Measurements from ENCODE around the gene STMP1. TPM values are rescaled to one million over a fixed set of nuclear protein-coding genes. Genes with fewer than 3 reads are reported as not detected.

The STMP1 gene
- total and polyA plus RNA-seq, 2 experiments from 2014 or later: 23.0 to 78.4 TPM

DNA sequence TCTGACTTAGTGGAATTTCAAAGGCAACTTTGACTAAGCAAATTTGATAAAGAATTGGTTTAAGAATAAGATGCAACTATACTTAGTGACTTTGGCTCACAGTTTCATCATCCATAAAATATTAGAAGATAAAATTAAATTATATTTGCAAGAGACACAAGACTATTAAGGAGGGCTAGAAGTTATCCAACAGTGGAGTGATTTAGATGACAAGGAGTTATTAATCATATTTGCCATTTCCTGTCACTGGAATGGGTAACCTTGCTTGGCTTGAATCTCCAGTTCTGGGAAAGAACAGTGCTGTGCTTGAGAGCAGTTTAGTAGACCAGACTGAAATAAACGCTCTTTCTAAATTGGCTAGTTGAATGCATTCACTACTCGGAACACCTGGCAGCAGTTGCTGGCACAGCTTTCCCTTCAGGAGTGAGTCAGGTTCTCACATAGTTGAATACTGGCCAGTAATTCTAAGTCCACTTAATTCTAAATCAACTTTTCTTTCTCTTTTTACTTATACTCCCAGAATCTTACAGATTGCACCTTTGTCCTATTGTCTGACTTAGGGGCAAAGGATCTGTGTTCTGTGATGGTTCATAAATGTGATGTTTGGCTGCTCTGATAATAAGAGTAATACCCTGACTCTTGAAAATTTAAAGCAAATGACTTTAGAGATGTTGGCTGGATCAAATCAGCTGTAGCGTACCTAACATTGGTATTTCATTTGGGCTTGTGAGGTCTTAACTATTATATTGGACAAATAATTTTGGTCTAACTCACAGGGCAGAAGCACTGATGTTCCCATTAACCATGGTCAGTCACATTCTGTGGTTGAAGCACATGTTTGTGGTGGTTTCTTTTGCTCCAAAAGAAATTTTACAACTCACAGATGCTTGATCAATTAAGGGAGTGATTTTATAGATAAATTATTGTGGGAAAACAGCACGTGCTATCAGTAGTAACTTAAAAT is 16.6 kb downstream of the STMP1 start:
- Mint-ChIP-seq H3K9me3 (no peaks in the 10 kb centered on the region), H3K4me1 (peaks cover 3% of the 10 kb centered on the region; the same call in 1 of the 3 replicates), H3K4me3 (no peak overlapping the region), H3K36me3 (ENCODE audit: low read depth) (peaks cover 10% of the 10 kb centered on the region; the same call in 2 of the 3 replicates), H3K27me3 (ENCODE audit: insufficient read depth, low read depth, poor library complexity) (peaks cover 2% of the 10 kb centered on the region), H3K27ac (no peak overlapping the region)
- ATAC-seq: no peak
- H2AFZ ChIP-seq: no peak overlapping the region
- no peak overlapping the region for H3K4me3 ChIP-seq
- no peaks in the 10 kb centered on the region for H3K9me2 ChIP-seq (ENCODE audit: insufficient read depth)
- H3K27ac ChIP-seq (ENCODE audit: low read depth): no peak overlapping the region
- H3K79me2 ChIP-seq (replicated peaks; ENCODE audit: insufficient read depth): peaks cover 16% of the 10 kb centered on the region
- no peak for DNase-seq (ENCODE audit: low spot score)
- TF ChIP-seq EZH2phosphoT487 (IDR thresholded peaks at IDR 0.05; ENCODE audit: unreplicated experiment): no peak
- TF ChIP-seq, protein P1, sequence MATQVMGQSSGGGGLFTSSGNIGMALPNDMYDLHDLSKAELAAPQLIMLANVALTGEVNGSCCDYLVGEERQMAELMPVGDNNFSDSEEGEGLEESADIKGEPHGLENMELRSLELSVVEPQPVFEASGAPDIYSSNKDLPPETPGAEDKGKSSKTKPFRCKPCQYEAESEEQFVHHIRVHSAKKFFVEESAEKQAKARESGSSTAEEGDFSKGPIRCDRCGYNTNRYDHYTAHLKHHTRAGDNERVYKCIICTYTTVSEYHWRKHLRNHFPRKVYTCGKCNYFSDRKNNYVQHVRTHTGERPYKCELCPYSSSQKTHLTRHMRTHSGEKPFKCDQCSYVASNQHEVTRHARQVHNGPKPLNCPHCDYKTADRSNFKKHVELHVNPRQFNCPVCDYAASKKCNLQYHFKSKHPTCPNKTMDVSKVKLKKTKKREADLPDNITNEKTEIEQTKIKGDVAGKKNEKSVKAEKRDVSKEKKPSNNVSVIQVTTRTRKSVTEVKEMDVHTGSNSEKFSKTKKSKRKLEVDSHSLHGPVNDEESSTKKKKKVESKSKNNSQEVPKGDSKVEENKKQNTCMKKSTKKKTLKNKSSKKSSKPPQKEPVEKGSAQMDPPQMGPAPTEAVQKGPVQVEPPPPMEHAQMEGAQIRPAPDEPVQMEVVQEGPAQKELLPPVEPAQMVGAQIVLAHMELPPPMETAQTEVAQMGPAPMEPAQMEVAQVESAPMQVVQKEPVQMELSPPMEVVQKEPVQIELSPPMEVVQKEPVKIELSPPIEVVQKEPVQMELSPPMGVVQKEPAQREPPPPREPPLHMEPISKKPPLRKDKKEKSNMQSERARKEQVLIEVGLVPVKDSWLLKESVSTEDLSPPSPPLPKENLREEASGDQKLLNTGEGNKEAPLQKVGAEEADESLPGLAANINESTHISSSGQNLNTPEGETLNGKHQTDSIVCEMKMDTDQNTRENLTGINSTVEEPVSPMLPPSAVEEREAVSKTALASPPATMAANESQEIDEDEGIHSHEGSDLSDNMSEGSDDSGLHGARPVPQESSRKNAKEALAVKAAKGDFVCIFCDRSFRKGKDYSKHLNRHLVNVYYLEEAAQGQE (IDR thresholded peaks at IDR 0.05; ENCODE audit: unreplicated experiment): no peak
- no peak for TF ChIP-seq POLR2AphosphoS5 (IDR thresholded peaks at IDR 0.05; ENCODE audit: low read depth)
- TF ChIP-seq EZH2 (IDR thresholded peaks at IDR 0.05; ENCODE audit: low read depth, unreplicated experiment): no peak
- TF ChIP-seq, protein P2, sequence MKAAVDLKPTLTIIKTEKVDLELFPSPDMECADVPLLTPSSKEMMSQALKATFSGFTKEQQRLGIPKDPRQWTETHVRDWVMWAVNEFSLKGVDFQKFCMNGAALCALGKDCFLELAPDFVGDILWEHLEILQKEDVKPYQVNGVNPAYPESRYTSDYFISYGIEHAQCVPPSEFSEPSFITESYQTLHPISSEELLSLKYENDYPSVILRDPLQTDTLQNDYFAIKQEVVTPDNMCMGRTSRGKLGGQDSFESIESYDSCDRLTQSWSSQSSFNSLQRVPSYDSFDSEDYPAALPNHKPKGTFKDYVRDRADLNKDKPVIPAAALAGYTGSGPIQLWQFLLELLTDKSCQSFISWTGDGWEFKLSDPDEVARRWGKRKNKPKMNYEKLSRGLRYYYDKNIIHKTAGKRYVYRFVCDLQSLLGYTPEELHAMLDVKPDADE (IDR thresholded peaks at IDR 0.05): no peak
- TF ChIP-seq, protein P3, sequence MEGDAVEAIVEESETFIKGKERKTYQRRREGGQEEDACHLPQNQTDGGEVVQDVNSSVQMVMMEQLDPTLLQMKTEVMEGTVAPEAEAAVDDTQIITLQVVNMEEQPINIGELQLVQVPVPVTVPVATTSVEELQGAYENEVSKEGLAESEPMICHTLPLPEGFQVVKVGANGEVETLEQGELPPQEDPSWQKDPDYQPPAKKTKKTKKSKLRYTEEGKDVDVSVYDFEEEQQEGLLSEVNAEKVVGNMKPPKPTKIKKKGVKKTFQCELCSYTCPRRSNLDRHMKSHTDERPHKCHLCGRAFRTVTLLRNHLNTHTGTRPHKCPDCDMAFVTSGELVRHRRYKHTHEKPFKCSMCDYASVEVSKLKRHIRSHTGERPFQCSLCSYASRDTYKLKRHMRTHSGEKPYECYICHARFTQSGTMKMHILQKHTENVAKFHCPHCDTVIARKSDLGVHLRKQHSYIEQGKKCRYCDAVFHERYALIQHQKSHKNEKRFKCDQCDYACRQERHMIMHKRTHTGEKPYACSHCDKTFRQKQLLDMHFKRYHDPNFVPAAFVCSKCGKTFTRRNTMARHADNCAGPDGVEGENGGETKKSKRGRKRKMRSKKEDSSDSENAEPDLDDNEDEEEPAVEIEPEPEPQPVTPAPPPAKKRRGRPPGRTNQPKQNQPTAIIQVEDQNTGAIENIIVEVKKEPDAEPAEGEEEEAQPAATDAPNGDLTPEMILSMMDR (conservative IDR thresholded peaks at IDR 0.05; ENCODE audit: low read depth in 2 of 2): no peak
- no peak for TF ChIP-seq STAT1 (IDR thresholded peaks at IDR 0.05; ENCODE audit: unreplicated experiment)
- no peak for TF ChIP-seq ZNF114 (CRISPR knock-in tag; IDR thresholded peaks at IDR 0.05)
- TF ChIP-seq, protein P4, sequence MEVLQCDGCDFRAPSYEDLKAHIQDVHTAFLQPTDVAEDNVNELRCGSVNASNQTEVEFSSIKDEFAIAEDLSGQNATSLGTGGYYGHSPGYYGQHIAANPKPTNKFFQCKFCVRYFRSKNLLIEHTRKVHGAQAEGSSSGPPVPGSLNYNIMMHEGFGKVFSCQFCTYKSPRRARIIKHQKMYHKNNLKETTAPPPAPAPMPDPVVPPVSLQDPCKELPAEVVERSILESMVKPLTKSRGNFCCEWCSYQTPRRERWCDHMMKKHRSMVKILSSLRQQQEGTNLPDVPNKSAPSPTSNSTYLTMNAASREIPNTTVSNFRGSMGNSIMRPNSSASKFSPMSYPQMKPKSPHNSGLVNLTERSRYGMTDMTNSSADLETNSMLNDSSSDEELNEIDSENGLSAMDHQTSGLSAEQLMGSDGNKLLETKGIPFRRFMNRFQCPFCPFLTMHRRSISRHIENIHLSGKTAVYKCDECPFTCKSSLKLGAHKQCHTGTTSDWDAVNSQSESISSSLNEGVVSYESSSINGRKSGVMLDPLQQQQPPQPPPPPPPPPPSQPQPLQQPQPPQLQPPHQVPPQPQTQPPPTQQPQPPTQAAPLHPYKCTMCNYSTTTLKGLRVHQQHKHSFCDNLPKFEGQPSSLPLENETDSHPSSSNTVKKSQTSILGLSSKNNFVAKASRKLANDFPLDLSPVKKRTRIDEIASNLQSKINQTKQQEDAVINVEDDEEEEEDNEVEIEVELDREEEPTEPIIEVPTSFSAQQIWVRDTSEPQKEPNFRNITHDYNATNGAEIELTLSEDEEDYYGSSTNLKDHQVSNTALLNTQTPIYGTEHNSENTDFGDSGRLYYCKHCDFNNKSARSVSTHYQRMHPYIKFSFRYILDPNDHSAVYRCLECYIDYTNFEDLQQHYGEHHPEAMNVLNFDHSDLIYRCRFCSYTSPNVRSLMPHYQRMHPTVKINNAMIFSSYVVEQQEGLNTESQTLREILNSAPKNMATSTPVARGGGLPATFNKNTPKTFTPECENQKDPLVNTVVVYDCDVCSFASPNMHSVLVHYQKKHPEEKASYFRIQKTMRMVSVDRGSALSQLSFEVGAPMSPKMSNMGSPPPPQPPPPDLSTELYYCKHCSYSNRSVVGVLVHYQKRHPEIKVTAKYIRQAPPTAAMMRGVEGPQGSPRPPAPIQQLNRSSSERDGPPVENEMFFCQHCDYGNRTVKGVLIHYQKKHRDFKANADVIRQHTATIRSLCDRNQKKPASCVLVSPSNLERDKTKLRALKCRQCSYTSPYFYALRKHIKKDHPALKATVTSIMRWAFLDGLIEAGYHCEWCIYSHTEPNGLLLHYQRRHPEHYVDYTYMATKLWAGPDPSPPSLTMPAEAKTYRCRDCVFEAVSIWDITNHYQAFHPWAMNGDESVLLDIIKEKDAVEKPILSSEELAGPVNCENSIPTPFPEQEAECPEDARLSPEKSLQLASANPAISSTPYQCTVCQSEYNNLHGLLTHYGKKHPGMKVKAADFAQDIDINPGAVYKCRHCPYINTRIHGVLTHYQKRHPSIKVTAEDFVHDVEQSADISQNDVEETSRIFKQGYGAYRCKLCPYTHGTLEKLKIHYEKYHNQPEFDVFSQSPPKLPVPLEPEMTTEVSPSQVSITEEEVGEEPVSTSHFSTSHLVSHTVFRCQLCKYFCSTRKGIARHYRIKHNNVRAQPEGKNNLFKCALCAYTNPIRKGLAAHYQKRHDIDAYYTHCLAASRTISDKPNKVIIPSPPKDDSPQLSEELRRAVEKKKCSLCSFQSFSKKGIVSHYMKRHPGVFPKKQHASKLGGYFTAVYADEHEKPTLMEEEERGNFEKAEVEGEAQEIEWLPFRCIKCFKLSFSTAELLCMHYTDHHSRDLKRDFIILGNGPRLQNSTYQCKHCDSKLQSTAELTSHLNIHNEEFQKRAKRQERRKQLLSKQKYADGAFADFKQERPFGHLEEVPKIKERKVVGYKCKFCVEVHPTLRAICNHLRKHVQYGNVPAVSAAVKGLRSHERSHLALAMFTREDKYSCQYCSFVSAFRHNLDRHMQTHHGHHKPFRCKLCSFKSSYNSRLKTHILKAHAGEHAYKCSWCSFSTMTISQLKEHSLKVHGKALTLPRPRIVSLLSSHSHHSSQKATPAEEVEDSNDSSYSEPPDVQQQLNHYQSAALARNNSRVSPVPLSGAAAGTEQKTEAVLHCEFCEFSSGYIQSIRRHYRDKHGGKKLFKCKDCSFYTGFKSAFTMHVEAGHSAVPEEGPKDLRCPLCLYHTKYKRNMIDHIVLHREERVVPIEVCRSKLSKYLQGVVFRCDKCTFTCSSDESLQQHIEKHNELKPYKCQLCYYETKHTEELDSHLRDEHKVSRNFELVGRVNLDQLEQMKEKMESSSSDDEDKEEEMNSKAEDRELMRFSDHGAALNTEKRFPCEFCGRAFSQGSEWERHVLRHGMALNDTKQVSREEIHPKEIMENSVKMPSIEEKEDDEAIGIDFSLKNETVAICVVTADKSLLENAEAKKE (CRISPR knock-in tag; IDR thresholded peaks at IDR 0.05): no peak
- no peak for TF ChIP-seq JUNB (IDR thresholded peaks at IDR 0.05; ENCODE audit: unreplicated experiment)
- TF ChIP-seq CREB1 (CRISPR knock-in tag; IDR thresholded peaks at IDR 0.05; ENCODE audit: low read depth): no peak
- TF ChIP-seq NANOG (IDR thresholded peaks at IDR 0.05; ENCODE audit: borderline replicate concordance): no peak
- no peak for TF ChIP-seq ZNF331 (CRISPR knock-in tag; IDR thresholded peaks at IDR 0.05; ENCODE audit: low read depth)
- no peaks in the 10 kb centered on the region for H3K27me3 ChIP-seq (ENCODE audit: insufficient read depth)
- H3K4me1 ChIP-seq (ENCODE audit: insufficient read depth): peaks cover under 1% of the 10 kb centered on the region; the same call in 1 of the 2 replicates
- H3K4me2 ChIP-seq: no peak overlapping the region
- no peaks in the 10 kb centered on the region for H3F3A ChIP-seq (replicated peaks; ENCODE audit: low read depth)
- H3K36me3 ChIP-seq (ENCODE audit: insufficient read depth): no peaks in the 10 kb centered on the region
- H4K20me1 ChIP-seq (replicated peaks; ENCODE audit: insufficient read depth): no peaks in the 10 kb centered on the region; the same call in 1 of the 2 replicates
